Tibial artery (tissue), 4 donors: ENCODE measurements around the gene TTC28.

Experiments used
- DNase-seq, 2 donors: peaks; one replicate each; pipeline ENCODE4 v3.0.0-alpha.2; 2019
- H3K27ac ChIP-seq, 2 donors: fragments of 200-600 bp; sonication (generic) in 1 of 2; 1 replicate in 1 of 2; 2 replicates in 1 of 2; pipeline ENCODE4 v1.5.1; 2018 to 2019; ENCODE audit warnings: mild to moderate bottlenecking in 1 of 2
- H3K27me3 ChIP-seq, 2 donors: fragments of 200-600 bp; sonication (generic) in 1 of 2; one replicate each; pipeline versions ENCODE4 v1.5.1 to v1.6.0; 2016 to 2019
- H3K36me3 ChIP-seq, 3 donors: fragments of 200-600 bp; sonication (generic) in 2 of 3; one replicate each; pipeline ENCODE4 v1.5.1; 2016 to 2019; ENCODE audit warnings: mild to moderate bottlenecking in 2 of 3
- H3K4me1 ChIP-seq, 4 donors: fragments of 200-600 bp; sonication (generic) in 2 of 4; 1 replicate in 3 of 4; 2 replicates in 1 of 4; pipeline ENCODE4 v1.5.1; 2016 to 2019
- H3K4me3 ChIP-seq, 2 donors: fragments of 200-600 bp; sonication (generic) in 1 of 2; 1 replicate in 1 of 2; 2 replicates in 1 of 2; pipeline ENCODE4 v1.5.1; 2018 to 2019; ENCODE audit warnings: mild to moderate bottlenecking in 2 of 2
- H3K9me3 ChIP-seq, 3 donors: fragments of 200-600 bp; sonication (generic) in 1 of 3; one replicate each; pipeline ENCODE4 v1.5.1; 2016 to 2019
- intact Hi-C: fragments of 100-400 bp; cut with DNase I; formaldehyde crosslinking; loops from one replicate; pipeline ENCODE4 v1.15.0; 2023; ENCODE audit warnings: low total_unique reads
- TF ChIP-seq, protein P1 (sequence below), 2 experiments: fragments of 200-600 bp in 1 of 2; fragments of 450-650 bp in 1 of 2; IDR thresholded peaks; one replicate each; pipeline ENCODE4 v1.5.1; 2017 to 2019; ENCODE audit warnings: antibody characterized with exemption in 2 of 2, mild to moderate bottlenecking in 1 of 2, moderate library complexity in 1 of 2

Gene TTC28

DNA sequence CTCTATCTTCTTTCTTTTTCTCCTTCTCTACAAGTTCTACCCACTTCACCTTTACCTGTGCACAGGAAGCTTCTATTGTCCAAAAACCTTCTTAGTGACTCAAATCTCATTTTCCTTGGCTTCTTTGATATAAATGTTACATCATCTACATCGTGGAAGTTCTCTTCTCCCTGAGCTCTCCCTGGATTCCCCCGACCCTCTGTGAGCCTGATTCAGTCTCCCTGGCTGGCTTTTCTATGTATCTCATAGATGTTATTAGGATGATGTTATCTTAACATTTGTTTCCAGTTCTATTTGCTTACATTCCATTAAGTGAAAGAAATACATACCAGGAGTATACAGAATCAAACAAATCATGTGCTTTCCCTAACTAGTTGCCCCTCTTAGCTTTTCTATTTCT is 524.8 kb downstream of the TTC28 start:
- no peaks in the 10 kb centered on the region for H3K36me3 ChIP-seq
- H3K4me1 ChIP-seq: peaks cover 0 to 4% (median 0%) of the 10 kb centered on the region in 4 donors
- H3K27ac ChIP-seq: no peak overlapping the region
- intact Hi-C loops: no loop called here
- no peak for DNase-seq
- H3K4me3 ChIP-seq: no peak overlapping the region
- H3K27me3 ChIP-seq: no peaks in the 10 kb centered on the region
- TF ChIP-seq, protein P1, sequence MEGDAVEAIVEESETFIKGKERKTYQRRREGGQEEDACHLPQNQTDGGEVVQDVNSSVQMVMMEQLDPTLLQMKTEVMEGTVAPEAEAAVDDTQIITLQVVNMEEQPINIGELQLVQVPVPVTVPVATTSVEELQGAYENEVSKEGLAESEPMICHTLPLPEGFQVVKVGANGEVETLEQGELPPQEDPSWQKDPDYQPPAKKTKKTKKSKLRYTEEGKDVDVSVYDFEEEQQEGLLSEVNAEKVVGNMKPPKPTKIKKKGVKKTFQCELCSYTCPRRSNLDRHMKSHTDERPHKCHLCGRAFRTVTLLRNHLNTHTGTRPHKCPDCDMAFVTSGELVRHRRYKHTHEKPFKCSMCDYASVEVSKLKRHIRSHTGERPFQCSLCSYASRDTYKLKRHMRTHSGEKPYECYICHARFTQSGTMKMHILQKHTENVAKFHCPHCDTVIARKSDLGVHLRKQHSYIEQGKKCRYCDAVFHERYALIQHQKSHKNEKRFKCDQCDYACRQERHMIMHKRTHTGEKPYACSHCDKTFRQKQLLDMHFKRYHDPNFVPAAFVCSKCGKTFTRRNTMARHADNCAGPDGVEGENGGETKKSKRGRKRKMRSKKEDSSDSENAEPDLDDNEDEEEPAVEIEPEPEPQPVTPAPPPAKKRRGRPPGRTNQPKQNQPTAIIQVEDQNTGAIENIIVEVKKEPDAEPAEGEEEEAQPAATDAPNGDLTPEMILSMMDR (IDR thresholded peaks at IDR 0.05): no peak
- no peaks in the 10 kb centered on the region for H3K9me3 ChIP-seq

DNA sequence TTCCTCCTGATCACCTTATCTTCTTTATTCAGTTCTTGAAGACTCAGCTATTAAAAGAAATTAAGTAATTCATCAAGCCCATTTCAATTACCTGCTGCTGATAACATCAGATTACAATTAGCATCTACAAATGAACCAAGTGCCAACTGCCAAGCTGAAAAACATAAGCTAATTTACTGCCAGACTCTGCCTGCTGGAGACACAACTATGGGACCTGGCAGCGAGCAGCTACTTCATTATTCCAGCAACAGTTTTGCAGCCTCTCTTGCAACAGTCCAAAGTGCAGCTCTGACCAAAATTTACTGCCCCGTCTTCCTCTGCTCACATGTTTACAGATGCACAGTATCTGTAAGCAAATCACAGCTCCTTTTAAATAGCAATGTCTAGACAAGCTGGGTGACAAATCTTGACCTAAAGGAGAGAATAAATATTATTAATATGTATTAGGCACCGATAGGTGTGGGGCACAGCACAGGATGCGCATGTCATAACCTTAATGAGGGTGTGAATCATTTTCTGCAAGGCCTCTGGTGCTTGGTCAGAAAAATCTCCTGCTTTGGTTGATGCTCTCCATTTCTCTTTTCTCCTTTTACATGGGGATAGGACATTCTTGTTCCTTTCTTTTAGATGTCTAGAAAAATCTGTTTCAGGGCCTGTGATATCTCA is 528.4 kb downstream of the TTC28 start:
- no peaks in the 10 kb centered on the region for H3K9me3 ChIP-seq
- intact Hi-C loops: no loop called here
- H3K4me1 ChIP-seq: peaks cover 0 to 4% (median 0%) of the 10 kb centered on the region in 4 donors
- H3K27ac ChIP-seq: no peak overlapping the region
- no peaks in the 10 kb centered on the region for H3K36me3 ChIP-seq
- TF ChIP-seq, protein P1 (IDR thresholded peaks at IDR 0.05): no peak
- H3K27me3 ChIP-seq: no peaks in the 10 kb centered on the region
- no peak overlapping the region for H3K4me3 ChIP-seq
- no peak for DNase-seq

DNA sequence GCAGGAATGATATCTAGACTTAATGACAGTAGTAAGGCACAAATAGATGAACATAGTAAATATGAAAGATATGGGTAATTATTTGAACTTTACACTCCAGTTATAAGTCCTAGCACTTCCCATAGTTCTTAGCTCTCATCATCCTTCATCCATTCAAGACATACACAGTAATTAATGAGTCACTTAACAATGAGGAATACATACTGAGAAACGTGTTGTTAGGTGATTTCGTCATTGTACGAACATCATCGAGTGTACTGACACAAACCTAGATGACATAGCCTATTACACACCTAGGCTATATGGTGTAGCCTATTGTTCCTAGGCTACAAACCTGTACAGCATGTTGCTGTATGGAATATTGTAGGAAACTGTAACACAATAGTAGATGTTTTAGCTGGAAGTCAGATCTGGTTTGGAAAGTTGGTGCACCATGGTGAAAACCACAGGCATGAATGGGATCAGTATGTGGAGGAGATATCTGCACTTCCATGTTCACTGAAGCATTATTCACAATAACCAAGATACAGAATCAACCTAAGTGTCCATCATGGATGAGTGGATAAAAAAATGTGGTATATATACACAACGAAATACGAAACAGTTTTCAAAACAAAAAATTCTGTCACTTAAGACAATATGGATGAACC is 530.7 kb downstream of the TTC28 start:
- no peaks in the 10 kb centered on the region for H3K27me3 ChIP-seq
- H3K9me3 ChIP-seq: no peaks in the 10 kb centered on the region
- H3K4me1 ChIP-seq: peaks cover 0 to 3% (median 0%) of the 10 kb centered on the region in 4 donors
- intact Hi-C loops: no loop called here
- no peak for DNase-seq
- no peak overlapping the region for H3K27ac ChIP-seq
- no peak overlapping the region for H3K4me3 ChIP-seq
- H3K36me3 ChIP-seq: no peaks in the 10 kb centered on the region
- TF ChIP-seq, protein P1 (IDR thresholded peaks at IDR 0.05): no peak

DNA sequence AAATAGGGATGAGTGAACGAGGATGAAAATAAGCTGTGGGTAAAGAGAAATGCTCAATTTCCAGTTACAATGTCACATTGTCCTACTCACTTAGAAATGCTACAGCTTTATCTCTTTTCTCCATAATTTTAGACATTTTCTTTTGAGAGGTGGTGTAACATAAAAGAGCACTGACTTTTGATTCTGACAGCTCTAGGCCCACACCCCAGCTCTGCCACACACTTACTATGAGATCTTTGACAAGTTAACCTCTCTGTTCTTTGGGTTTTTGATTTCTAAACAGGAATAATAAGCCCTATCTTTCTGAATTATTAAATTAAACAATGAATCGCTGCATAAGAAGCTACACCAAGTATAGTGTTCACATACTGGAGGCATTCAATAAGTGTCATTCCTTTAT is 532.2 kb downstream of the TTC28 start:
- H3K27me3 ChIP-seq: no peaks in the 10 kb centered on the region
- intact Hi-C loops: no loop called here
- H3K4me3 ChIP-seq: no peak overlapping the region
- H3K36me3 ChIP-seq: no peaks in the 10 kb centered on the region
- no peaks in the 10 kb centered on the region for H3K9me3 ChIP-seq
- H3K4me1 ChIP-seq: peaks cover 0 to 19% (median 9%) of the 10 kb centered on the region in 4 donors
- TF ChIP-seq, protein P1 (IDR thresholded peaks at IDR 0.05): no peak
- no peak overlapping the region for H3K27ac ChIP-seq
- DNase-seq: no peak

DNA sequence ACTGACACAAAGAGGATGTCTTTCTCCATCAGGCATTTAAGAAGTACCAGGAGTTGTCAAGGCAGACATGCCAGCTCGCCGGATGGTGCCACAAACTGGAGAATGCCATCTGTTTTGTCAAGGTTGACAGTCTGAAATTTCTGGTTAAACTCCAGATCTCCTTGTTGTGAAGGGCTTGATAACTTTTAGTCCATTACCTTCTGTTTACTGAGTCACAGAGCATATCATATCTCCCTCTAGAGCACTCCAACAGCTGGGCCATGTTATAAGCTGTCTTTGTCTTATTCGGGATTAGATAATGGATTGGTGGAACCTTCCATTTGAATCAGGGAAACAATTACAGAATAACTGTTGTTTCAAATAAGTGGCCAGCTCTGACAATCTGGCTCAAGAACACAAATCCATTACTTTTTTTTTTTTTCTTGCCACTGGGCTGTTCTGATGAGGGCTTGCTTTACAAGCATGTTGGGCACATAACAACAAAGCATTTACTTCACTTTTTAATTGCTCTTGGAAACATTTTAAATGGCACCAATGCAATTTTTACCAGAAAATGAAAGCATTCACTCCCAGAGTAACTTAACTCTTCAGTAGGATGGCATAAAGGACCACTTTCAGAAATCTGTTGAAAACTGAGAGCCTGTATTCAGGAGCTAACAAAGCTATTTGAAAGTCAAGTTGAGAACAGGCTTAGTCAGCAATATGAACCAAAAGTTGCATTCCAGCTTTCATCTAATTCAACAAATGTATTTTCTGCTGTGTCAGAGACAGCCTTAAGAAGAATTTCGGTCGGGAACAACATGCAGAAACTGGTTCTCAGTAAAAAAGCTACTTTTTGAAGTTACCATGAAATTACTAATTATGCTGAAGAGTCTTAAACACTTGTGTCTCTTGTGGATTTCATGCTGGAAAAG is 533.0 kb downstream of the TTC28 start:
- no peak overlapping the region for H3K27ac ChIP-seq
- peaks cover 0 to 26% (median 11%) of the 10 kb centered on the region in 4 donors for H3K4me1 ChIP-seq
- H3K9me3 ChIP-seq: no peaks in the 10 kb centered on the region
- no peaks in the 10 kb centered on the region for H3K36me3 ChIP-seq
- no peaks in the 10 kb centered on the region for H3K27me3 ChIP-seq
- intact Hi-C loops: no loop called here
- DNase-seq: no peak
- TF ChIP-seq, protein P1 (IDR thresholded peaks at IDR 0.05): no peak
- H3K4me3 ChIP-seq: no peak overlapping the region
